Panc1 (cell line): ENCODE data around the gene GREB1. TPM values are rescaled to one million over a fixed set of nuclear protein-coding genes. Genes with fewer than 3 reads are reported as not detected.

Experiments
- ATAC-seq: fragments of 200-7000 bp; cut with Tn5 transposase; 2 replicates; pipeline ENCODE4 v1.9.1; 2020; ENCODE audit warnings: mild to moderate bottlenecking, moderate library complexity
- BruUV-seq: library from RNA; stranded (reverse); fragments of 400-500 nt; replicated peaks from 2 replicates; lab custom pipeline; 2021; lab: Mats Ljungman, UMichigan
- CTCF ChIA-PET: fragments of 300-600 bp; sonication (Branson Sonifier 250); formaldehyde crosslinking; loops from one replicate; lab custom pipeline; 2022; ENCODE audit warnings: antibody characterized with exemption; lab: Charles Lee
- POLR2A ChIA-PET: fragments of 300-600 bp; sonication (Branson Sonifier 250); formaldehyde crosslinking; loops from one replicate; lab custom pipeline; 2022; ENCODE audit warnings: antibody characterized with exemption; lab: Charles Lee
- DNase-seq: peaks from one replicate; pipeline ENCODE4 v3.0.0-alpha.2; 2010; ENCODE audit warnings: low read depth, low spot score
- H3K27ac ChIP-seq: 2 replicates; pipeline ENCODE4 v1.5.1; 2011; ENCODE audit warnings: mild to moderate bottlenecking, low read length, inconsistent platforms
- H3K27me3 ChIP-seq: fragments of 200-500 bp; sonication (Bioruptor generic); 2 replicates; pipeline ENCODE4 v1.6.0; 2014; ENCODE audit warnings: low read length, inconsistent platforms; ENCODE audit not compliant: control insufficient read depth, insufficient read depth
- H3K36me3 ChIP-seq: fragments of 200-500 bp; sonication (Bioruptor generic); 2 replicates; pipeline ENCODE4 v1.5.1; 2014; ENCODE audit warnings: inconsistent platforms, mild to moderate bottlenecking, low read length, moderate library complexity; ENCODE audit not compliant: control insufficient read depth, insufficient read depth
- H3K4me1 ChIP-seq: 2 replicates; pipeline ENCODE4 v1.5.1; 2011; ENCODE audit warnings: inconsistent platforms, mild to moderate bottlenecking, low read length, moderate library complexity; ENCODE audit not compliant: control insufficient read depth, insufficient read depth
- H3K4me3 ChIP-seq, 2 experiments: 2 replicates each; pipeline ENCODE4 v1.5.1; 2011 to 2012; ENCODE audit warnings: low read depth in 2 of 2, low read length in 2 of 2, mild to moderate bottlenecking in 2 of 2, inconsistent platforms in 1 of 2, moderate library complexity in 1 of 2
- H3K9me3 ChIP-seq: fragments of 200-500 bp; sonication (Bioruptor generic); 2 replicates; pipeline ENCODE4 v1.5.1; 2014; ENCODE audit warnings: low read depth, mild to moderate bottlenecking, inconsistent platforms, low read length, moderate library complexity; ENCODE audit not compliant: control insufficient read depth, insufficient read depth
- CTCF ChIP-seq: fragments of 450-650 bp; IDR thresholded peaks from 2 replicates; pipeline ENCODE4 v1.5.1; 2017; ENCODE audit warnings: mild to moderate bottlenecking
- POLR2AphosphoS5 ChIP-seq: IDR thresholded peaks from 2 replicates; pipeline ENCODE4 v1.6.1; 2012; ENCODE audit warnings: mild to moderate bottlenecking, low read depth, low read length, moderate library complexity
- REST ChIP-seq, 2 experiments: IDR thresholded peaks; 2 replicates each; pipeline ENCODE4 v1.6.1; 2011 to 2012; ENCODE audit warnings: low read depth in 2 of 2, control low read depth in 1 of 2, low read length in 1 of 2, mild to moderate bottlenecking in 1 of 2, moderate library complexity in 1 of 2; ENCODE audit not compliant: insufficient read depth in 1 of 2
- SIN3A ChIP-seq: IDR thresholded peaks from 2 replicates; pipeline ENCODE4 v1.6.1; 2012; ENCODE audit warnings: low read depth, mild to moderate bottlenecking, low read length, moderate library complexity, borderline replicate concordance; ENCODE audit not compliant: insufficient read depth
- TCF7L2 ChIP-seq: IDR thresholded peaks from 2 replicates; pipeline ENCODE4 v1.6.1; 2011; ENCODE audit warnings: mild to moderate bottlenecking, low read depth, low read length, inconsistent platforms
- in situ Hi-C: cut with HindIII; loops from 2 replicates; pipeline ENCODE4 v1.10.0; 2016; ENCODE audit warnings: low sequenced_read_pairs, low pct_unique_long_range_greater_than_20kb
- intact Hi-C: fragments of 100-400 bp; cut with micrococcal nuclease; formaldehyde crosslinking; loops from one replicate; pipeline ENCODE4 v1.10.0; 2022; ENCODE audit not compliant: unreplicated experiment
- total RNA-seq: library from RNA; stranded (reverse); gene quantifications from one replicate; pipeline ENCODE4 v1.2.1, GENCODE V29; 2021; ENCODE audit not compliant: unreplicated experiment

Gene GREB1
- total RNA-seq, 1 experiment from 2014 or later: 0.90 TPM

- Histone ChIP-seq H3K4me1 (no peaks in the 10 kb centered on the region), H3K4me3 (no peak overlapping the region), H3K27me3 (peaks cover 17% of the 10 kb centered on the region), H3K36me3 (no peaks in the 10 kb centered on the region), H3K9me3 (no peaks in the 10 kb centered on the region), H3K27ac (no peak overlapping the region)
- DNase-seq (no peak), ATAC-seq (no peak)
- no TSS peak for BruUV-seq
- in situ Hi-C loops: no loop called here
- ChIA-PET CTCF (interaction anchor here (0.5 kb wide), 1 partner anchor 74 kb away, joined by 5 read pairs; no protein-coding TSS in a partner anchor), POLR2A (no interaction called here)
- intact Hi-C loops: no loop called here
- TF ChIP-seq SIN3A (no peak), TCF7L2 (no peak), CTCF (no peak), REST (IDR thresholded peaks at IDR 0.05; ENCODE audit: insufficient read depth in 1 of 2, low read depth in 2 of 2, low read length in 1 of 2) (no peak), POLR2AphosphoS5 (no peak)
These were observed 20.5 kb downstream of the GREB1 start for GRCh38 chr2:11554399-11554716.

GRCh38 chr2:11556101-11556806 lies 22.4 kb downstream of the GREB1 start:
- Histone ChIP-seq H3K27ac (no peak overlapping the region), H3K27me3 (peaks cover 17% of the 10 kb centered on the region), H3K4me3 (no peak overlapping the region), H3K4me1 (no peaks in the 10 kb centered on the region), H3K9me3 (no peaks in the 10 kb centered on the region), H3K36me3 (no peaks in the 10 kb centered on the region)
- in situ Hi-C loops: no loop called here
- BruUV-seq: no TSS peak
- TF ChIP-seq REST (IDR thresholded peaks at IDR 0.05; ENCODE audit: insufficient read depth in 1 of 2, low read depth in 2 of 2, low read length in 1 of 2): no peak
- TF ChIP-seq POLR2AphosphoS5: no peak
- TF ChIP-seq CTCF: no peak
- TF ChIP-seq TCF7L2: no peak
- TF ChIP-seq SIN3A: no peak
- no peak for ATAC-seq
- intact Hi-C loops: no loop called here
- CTCF ChIA-PET: no interaction called here
- POLR2A ChIA-PET: no interaction called here
- DNase-seq: no peak
